Ascending aorta (tissue), 2 donors: ENCODE results near the gene MINDY4. TPM values are rescaled to one million over a fixed set of nuclear protein-coding genes. Genes with fewer than 3 reads are reported as not detected.

ENCODE experiments used
- DNase-seq, 2 donors: peaks; one replicate each; pipeline ENCODE4 v3.0.0-alpha.2; 2019; ENCODE audit warnings: low spot score in 2 of 2
- H3K27ac ChIP-seq, 2 donors: fragments of 200-600 bp; sonication (generic); one replicate each; pipeline ENCODE4 v1.5.1; 2016 to 2017; ENCODE audit warnings: mild to moderate bottlenecking in 1 of 2
- H3K27me3 ChIP-seq: fragments of 200-600 bp; sonication (generic); one replicate; pipeline ENCODE4 v1.5.1; 2017
- H3K36me3 ChIP-seq, 2 donors: fragments of 200-600 bp; sonication (generic); one replicate each; pipeline ENCODE4 v1.5.1; 2016
- H3K4me1 ChIP-seq, 2 donors: fragments of 200-600 bp; sonication (generic); one replicate each; pipeline ENCODE4 v1.5.1; 2016 to 2017; ENCODE audit warnings: mild to moderate bottlenecking in 1 of 2
- H3K4me3 ChIP-seq, 2 donors: fragments of 200-600 bp; sonication (generic); one replicate each; pipeline ENCODE4 v1.5.1; 2016 to 2017; ENCODE audit warnings: mild to moderate bottlenecking in 1 of 2
- H3K9me3 ChIP-seq, 2 donors: fragments of 200-600 bp; sonication (generic); one replicate each; pipeline ENCODE4 v1.5.1; 2016
- intact Hi-C: fragments of 100-400 bp; cut with DNase I; formaldehyde crosslinking; loops from one replicate; pipeline ENCODE4 v1.15.1; 2023
- total RNA-seq: library from RNA; depleted of rRNA; stranded (reverse); fragments of >200 nt; gene quantifications from one replicate; pipeline ENCODE4 v1.1.0, GENCODE V29; 2016
- TF ChIP-seq, protein P1 (sequence below), 3 experiments: fragments of 200-600 bp in 2 of 3; fragments of 450-650 bp in 1 of 3; sonication (generic) in 2 of 3; IDR thresholded peaks; one replicate each; pipeline ENCODE4 v1.5.1; 2016 to 2019; ENCODE audit warnings: antibody characterized with exemption in 3 of 3, mild to moderate bottlenecking in 1 of 3, moderate library complexity in 1 of 3

MINDY4 gene
- total RNA-seq, 1 donor from 2014 or later, result 6.0 TPM

DNA sequence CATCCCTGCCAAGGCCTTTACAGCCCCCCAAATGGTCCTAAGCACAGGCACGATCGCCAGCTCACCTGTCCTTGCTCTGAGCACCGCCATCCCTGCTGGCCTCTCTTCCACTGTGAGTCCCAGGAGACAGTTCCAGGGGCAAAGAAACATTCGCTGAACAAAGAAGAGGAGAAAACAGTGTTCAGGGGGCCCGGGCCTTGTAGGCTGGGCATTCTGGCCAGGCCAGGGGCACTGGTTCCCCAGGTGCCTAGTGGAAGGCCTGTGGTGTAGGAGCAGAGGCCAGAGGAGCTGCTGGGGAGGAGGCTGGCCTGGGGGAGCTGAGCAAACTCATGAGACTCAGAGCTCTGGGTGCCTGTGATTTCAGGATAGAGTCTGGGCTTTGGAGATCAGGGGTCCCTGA is 163.0 kb downstream of the MINDY4 start:
- no peaks in the 10 kb centered on the region for H3K9me3 ChIP-seq
- H3K27me3 ChIP-seq, result no peaks in the 10 kb centered on the region
- H3K4me3 ChIP-seq, result no peak overlapping the region
- H3K4me1 ChIP-seq, result peaks cover 0 to 3% of the 10 kb centered on the region in 2 donors
- no peak for DNase-seq
- H3K36me3 ChIP-seq, result no peaks in the 10 kb centered on the region
- H3K27ac ChIP-seq, result no peak overlapping the region
- TF ChIP-seq, protein P1, sequence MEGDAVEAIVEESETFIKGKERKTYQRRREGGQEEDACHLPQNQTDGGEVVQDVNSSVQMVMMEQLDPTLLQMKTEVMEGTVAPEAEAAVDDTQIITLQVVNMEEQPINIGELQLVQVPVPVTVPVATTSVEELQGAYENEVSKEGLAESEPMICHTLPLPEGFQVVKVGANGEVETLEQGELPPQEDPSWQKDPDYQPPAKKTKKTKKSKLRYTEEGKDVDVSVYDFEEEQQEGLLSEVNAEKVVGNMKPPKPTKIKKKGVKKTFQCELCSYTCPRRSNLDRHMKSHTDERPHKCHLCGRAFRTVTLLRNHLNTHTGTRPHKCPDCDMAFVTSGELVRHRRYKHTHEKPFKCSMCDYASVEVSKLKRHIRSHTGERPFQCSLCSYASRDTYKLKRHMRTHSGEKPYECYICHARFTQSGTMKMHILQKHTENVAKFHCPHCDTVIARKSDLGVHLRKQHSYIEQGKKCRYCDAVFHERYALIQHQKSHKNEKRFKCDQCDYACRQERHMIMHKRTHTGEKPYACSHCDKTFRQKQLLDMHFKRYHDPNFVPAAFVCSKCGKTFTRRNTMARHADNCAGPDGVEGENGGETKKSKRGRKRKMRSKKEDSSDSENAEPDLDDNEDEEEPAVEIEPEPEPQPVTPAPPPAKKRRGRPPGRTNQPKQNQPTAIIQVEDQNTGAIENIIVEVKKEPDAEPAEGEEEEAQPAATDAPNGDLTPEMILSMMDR (IDR thresholded peaks at IDR 0.05), result no peak
- intact Hi-C loops, result no loop called here

DNA sequence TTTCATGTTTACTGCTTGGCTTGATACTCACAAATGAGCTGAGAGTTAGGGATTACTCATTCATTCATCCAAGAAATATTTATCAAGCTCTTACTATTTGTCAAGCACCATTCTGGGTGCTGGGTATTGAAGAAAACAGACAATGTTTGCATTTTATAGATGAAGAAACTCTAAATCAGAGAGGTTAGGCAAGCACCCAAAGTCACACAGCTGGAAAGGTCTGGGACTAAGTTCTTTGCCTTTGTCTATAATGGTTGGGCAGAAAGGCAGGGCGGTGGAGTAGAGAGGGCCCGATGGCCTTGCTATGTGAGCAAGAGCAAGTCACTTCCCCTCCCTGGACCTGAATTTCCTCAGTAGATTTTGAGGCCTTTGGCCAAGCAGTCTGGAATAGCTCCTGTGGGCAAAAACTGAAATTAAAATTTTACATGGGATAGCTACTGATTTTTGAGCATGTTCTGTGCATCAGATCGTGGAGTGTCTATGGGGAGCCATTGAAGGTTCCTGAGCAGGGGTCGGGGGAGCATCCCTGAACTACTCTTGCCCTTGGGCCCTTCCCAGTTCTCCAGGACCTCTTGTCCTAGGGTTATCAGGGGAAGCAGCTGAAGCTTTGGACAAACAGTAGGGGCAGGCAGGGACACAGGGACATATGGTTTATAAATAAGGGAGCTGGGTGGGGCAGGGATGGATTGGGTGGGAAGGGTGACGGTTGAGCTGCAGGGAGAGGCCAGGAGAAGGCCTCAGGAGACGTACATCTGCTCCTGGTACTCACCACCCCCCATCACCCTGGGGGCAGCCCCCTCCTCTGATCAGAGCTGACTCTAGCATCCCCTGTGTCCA is 163.7 kb downstream of the MINDY4 start:
- intact Hi-C loops, result loop anchor here (5.0 kb wide), 1 partner anchor 37 kb away; no protein-coding TSS in a partner anchor
- Histone ChIP-seq H3K27me3 (no peaks in the 10 kb centered on the region), H3K4me1 (peaks cover 0 to 3% of the 10 kb centered on the region in 2 donors), H3K36me3 (no peaks in the 10 kb centered on the region), H3K9me3 (no peaks in the 10 kb centered on the region), H3K27ac (no peak overlapping the region), H3K4me3 (no peak overlapping the region)
- DNase-seq, result peak in 1 of 2 donors; percentile 52
- TF ChIP-seq, protein P1 (IDR thresholded peaks at IDR 0.05), result no peak

DNA sequence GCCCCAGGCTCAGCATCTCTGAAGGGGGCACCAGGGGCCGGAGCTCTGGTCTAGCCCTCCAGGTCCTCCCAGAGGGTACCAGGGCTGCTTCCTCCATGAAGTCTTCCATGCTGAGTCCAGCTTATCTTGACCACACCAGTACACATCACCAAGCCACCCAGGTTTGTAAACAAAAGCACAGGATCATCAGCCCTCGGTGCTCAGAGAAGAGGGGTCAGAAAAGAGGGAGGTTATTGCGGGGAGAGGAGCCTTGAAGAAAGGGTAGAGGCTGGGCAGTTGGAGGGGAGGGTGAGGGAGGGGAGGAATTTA is 164.3 kb downstream of the MINDY4 start:
- no peaks in the 10 kb centered on the region for H3K27me3 ChIP-seq
- DNase-seq, result no peak
- no peak overlapping the region for H3K4me3 ChIP-seq
- TF ChIP-seq, protein P1 (IDR thresholded peaks at IDR 0.05), result no peak
- intact Hi-C loops, result loop anchor here (5.0 kb wide), 1 partner anchor 37 kb away; no protein-coding TSS in a partner anchor
- H3K36me3 ChIP-seq, result no peaks in the 10 kb centered on the region
- peaks cover 0 to 3% of the 10 kb centered on the region in 2 donors for H3K4me1 ChIP-seq
- no peaks in the 10 kb centered on the region for H3K9me3 ChIP-seq
- no peak overlapping the region for H3K27ac ChIP-seq

DNA sequence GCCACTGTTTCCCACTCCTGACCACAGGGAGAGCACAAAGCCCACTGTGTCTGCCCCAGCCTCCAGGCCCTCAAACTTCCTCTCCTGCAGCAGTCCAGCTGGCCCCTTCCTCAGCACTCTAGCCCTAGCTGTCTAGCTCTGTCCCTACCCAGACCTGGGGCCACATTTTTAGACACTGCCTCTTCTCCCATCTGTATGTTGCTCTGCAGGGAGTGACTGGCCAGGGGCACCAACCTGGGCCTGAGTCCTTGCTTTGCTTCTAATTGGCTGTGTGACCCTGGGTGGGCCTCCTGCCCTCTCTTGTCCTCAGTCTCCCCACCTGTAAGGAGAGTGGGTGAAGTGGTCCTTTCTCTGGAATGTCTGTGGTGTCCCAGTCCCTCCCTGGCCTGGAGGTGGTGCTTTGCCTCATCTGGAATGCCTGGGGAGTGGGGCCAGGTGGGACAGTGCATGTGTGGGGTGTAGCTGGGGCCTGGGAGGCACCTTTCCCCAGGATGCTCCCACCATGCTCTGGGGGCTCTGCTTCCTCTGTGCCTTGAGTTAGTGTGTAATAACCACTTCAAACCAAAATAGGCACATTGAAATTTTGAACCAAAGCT is 165.5 kb downstream of the MINDY4 start:
- Histone ChIP-seq H3K4me1 (peaks cover 0 to 3% of the 10 kb centered on the region in 2 donors), H3K27ac (no peak overlapping the region), H3K9me3 (no peaks in the 10 kb centered on the region), H3K4me3 (no peak overlapping the region), H3K36me3 (no peaks in the 10 kb centered on the region), H3K27me3 (no peaks in the 10 kb centered on the region)
- intact Hi-C loops, result loop anchor here (5.0 kb wide), 1 partner anchor 36 kb away; no protein-coding TSS in a partner anchor
- no peak for DNase-seq
- TF ChIP-seq, protein P1 (IDR thresholded peaks at IDR 0.05), result no peak

DNA sequence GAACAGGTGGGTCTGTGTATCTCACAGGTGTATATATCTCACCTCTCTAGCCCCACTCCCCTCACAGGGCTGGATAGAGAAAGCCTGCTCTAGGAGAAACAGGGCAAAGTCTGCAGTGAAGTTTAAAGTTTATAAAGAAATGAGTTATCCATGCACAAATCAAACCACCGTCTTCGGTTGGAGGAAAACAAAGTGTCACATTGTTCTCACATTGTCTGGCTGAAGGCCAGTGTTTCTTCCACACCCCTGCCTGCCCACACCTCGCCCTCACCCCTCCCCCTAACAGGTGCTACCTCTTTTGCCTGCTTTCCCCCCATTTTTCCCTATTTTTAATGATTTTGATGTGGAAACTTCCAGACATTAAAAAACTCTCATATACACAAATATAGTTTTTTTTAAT is 166.2 kb downstream of the MINDY4 start:
- Histone ChIP-seq H3K27me3 (no peaks in the 10 kb centered on the region), H3K4me1 (peaks cover 0 to 3% of the 10 kb centered on the region in 2 donors), H3K9me3 (no peaks in the 10 kb centered on the region), H3K27ac (no peak overlapping the region), H3K36me3 (no peaks in the 10 kb centered on the region), H3K4me3 (no peak overlapping the region)
- intact Hi-C loops, result loop anchor here (5.0 kb wide), 1 partner anchor 35 kb away; no protein-coding TSS in a partner anchor
- DNase-seq, result no peak
- TF ChIP-seq, protein P1 (IDR thresholded peaks at IDR 0.05), result no peak
